Measurements from ENCODE around the gene ATP7A. TPM values are rescaled to one million over a fixed set of nuclear protein-coding genes. Genes with fewer than 3 reads are reported as not detected.

The ATP7A gene
- total and polyA plus RNA-seq, 2 experiments from 2014 or later, result 3.7 to 13.0 TPM

DNA sequence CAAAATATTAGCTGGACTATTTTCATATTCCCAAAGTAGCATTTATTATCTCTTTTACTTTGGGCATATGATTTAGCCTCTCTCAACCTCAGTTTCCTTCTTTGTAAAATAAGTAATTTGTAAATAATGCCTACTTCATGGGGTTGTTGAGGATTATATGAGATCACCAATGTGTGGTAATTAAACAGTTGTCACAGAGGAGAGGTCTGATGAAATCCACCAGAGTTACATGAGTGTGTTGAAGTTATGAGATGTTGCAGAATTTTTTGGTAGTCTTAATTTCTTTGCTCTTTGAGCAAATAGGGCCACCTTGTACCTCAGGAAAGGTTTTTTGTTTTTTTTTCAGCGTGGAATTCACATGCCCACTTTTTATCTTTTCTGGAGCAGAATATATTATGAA, 9.8 kb upstream of the ATP7A start:
- no peaks in the 10 kb centered on the region for H3K9me2 ChIP-seq (replicated peaks; ENCODE audit: insufficient read depth)
- no peaks in the 10 kb centered on the region for H3K9me3 ChIP-seq (ENCODE audit: low read depth)
- peak overlapping the region; percentile 36 for H3K4me3 ChIP-seq
- H2AFZ ChIP-seq, result no peak overlapping the region
- H4K20me1 ChIP-seq (ENCODE audit: insufficient read depth, poor library complexity, severe bottlenecking), result no peaks in the 10 kb centered on the region
- TF ChIP-seq EZH2phosphoT487 (IDR thresholded peaks at IDR 0.05; ENCODE audit: low read depth, severe bottlenecking, unreplicated experiment) (no peak), EZH2 (IDR thresholded peaks at IDR 0.05; ENCODE audit: borderline replicate concordance) (no peak)
- TF ChIP-seq, protein P1, sequence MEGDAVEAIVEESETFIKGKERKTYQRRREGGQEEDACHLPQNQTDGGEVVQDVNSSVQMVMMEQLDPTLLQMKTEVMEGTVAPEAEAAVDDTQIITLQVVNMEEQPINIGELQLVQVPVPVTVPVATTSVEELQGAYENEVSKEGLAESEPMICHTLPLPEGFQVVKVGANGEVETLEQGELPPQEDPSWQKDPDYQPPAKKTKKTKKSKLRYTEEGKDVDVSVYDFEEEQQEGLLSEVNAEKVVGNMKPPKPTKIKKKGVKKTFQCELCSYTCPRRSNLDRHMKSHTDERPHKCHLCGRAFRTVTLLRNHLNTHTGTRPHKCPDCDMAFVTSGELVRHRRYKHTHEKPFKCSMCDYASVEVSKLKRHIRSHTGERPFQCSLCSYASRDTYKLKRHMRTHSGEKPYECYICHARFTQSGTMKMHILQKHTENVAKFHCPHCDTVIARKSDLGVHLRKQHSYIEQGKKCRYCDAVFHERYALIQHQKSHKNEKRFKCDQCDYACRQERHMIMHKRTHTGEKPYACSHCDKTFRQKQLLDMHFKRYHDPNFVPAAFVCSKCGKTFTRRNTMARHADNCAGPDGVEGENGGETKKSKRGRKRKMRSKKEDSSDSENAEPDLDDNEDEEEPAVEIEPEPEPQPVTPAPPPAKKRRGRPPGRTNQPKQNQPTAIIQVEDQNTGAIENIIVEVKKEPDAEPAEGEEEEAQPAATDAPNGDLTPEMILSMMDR (IDR thresholded peaks at IDR 0.05; ENCODE audit: poor library complexity), result no peak
- H3K27me3 ChIP-seq, result no peaks in the 10 kb centered on the region
- peak overlapping the region; percentile 86 for H3K27ac ChIP-seq
- 68% methylated on average over 1 of the region's 1 CpG for WGBS (ENCODE audit: low lambda C conversion rate, missing lambda C conversion rate)
- DNase-seq (ENCODE audit: low spot score), result no peak
- H3K79me2 ChIP-seq, result peaks cover 34% of the 10 kb centered on the region
- no peaks in the 10 kb centered on the region for H3K4me1 ChIP-seq (ENCODE audit: insufficient read depth)
- peak overlapping the region; percentile 78 for H3K4me2 ChIP-seq
- no peaks in the 10 kb centered on the region for H3K36me3 ChIP-seq (replicated peaks; ENCODE audit: insufficient read depth, low read depth)

DNA sequence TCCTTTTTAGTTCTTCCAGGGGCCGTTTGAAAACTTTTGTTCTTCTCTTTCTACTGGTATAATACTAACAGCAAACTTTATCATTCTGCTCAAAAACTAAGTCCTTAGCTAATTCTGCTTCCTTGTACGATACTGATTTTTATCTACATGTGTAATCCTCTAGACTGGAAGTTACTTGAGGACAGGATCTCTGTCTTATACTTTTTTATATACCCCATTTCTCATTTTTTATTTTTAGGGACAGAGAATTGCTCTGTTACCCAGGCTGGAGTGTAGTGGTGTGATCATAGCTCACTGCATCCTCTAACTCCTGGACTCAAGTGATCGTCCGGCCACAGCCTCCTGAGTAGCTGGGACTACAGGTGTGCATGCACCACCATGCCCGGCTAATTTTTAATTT, 9.0 kb upstream of the ATP7A start:
- no peak overlapping the region for H3K27ac ChIP-seq
- WGBS (ENCODE audit: low lambda C conversion rate, missing lambda C conversion rate), result 86% methylated on average over 5 of the region's 5 CpGs
- H4K20me1 ChIP-seq (ENCODE audit: insufficient read depth, poor library complexity, severe bottlenecking), result no peaks in the 10 kb centered on the region
- no peak overlapping the region for H3K4me3 ChIP-seq
- peak overlapping the region; percentile 78 for H3K4me2 ChIP-seq
- H2AFZ ChIP-seq, result no peak overlapping the region
- no peaks in the 10 kb centered on the region for H3K27me3 ChIP-seq
- H3K79me2 ChIP-seq, result peaks cover 34% of the 10 kb centered on the region
- H3K9me3 ChIP-seq (ENCODE audit: low read depth), result no peaks in the 10 kb centered on the region
- H3K9me2 ChIP-seq (replicated peaks; ENCODE audit: insufficient read depth), result no peaks in the 10 kb centered on the region
- no peaks in the 10 kb centered on the region for H3K36me3 ChIP-seq (replicated peaks; ENCODE audit: insufficient read depth, low read depth)
- TF ChIP-seq, protein P1 (IDR thresholded peaks at IDR 0.05; ENCODE audit: poor library complexity), result no peak
- no peak for TF ChIP-seq EZH2 (IDR thresholded peaks at IDR 0.05; ENCODE audit: borderline replicate concordance)
- TF ChIP-seq EZH2phosphoT487 (IDR thresholded peaks at IDR 0.05; ENCODE audit: low read depth, severe bottlenecking, unreplicated experiment), result no peak
- H3K4me1 ChIP-seq (ENCODE audit: insufficient read depth), result no peaks in the 10 kb centered on the region
- DNase-seq (ENCODE audit: low spot score), result no peak

DNA sequence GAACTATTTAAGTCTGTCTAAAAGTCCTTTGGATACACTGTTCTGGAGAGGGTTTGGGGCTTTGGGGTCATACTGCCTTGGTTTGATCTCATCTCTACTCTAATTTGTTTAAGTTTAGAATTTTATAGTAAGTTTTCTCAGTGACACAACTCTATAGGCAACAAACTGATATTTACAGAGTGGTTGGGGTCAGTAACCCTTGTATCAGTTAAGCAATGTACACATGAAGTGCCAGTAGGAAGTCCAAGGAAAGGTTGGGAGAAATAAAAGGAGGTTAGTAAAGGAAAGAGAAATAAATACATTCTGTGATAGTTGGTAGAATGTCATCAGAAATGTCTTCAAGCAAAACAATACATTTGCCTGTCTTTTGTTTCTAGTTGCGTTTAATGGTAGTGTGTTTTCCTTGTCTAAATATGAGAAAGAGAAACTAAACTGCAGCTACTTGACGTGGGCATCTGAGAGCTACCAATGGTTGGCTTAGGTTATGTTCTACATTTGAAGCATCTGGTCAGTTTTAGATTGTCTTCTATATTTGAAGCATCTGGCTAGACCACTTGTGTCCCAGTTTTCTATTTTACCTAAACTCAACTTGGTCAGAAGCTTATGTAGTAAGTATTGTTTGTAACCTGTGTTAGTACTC, 6.9 kb downstream of the ATP7A start:
- 72% methylated on average over 2 of the region's 2 CpGs for WGBS (ENCODE audit: low lambda C conversion rate, missing lambda C conversion rate)
- H3K9me3 ChIP-seq (ENCODE audit: low read depth), result peaks cover 6% of the 10 kb centered on the region
- no peak overlapping the region for H3K27ac ChIP-seq
- no peaks in the 10 kb centered on the region for H4K20me1 ChIP-seq (ENCODE audit: insufficient read depth, poor library complexity, severe bottlenecking)
- TF ChIP-seq EZH2 (IDR thresholded peaks at IDR 0.05; ENCODE audit: borderline replicate concordance) (no peak), EZH2phosphoT487 (IDR thresholded peaks at IDR 0.05; ENCODE audit: low read depth, severe bottlenecking, unreplicated experiment) (no peak)
- TF ChIP-seq, protein P1 (IDR thresholded peaks at IDR 0.05; ENCODE audit: poor library complexity), result no peak
- no peak for DNase-seq (ENCODE audit: low spot score)
- H3K9me2 ChIP-seq (replicated peaks; ENCODE audit: insufficient read depth), result no peaks in the 10 kb centered on the region
- no peaks in the 10 kb centered on the region for H3K36me3 ChIP-seq (replicated peaks; ENCODE audit: insufficient read depth, low read depth)
- peak overlapping the region; percentile 27 for H3K4me2 ChIP-seq
- peaks cover 49% of the 10 kb centered on the region for H3K79me2 ChIP-seq
- no peak overlapping the region for H2AFZ ChIP-seq
- H3K4me3 ChIP-seq, result no peak overlapping the region
- no peaks in the 10 kb centered on the region for H3K4me1 ChIP-seq (ENCODE audit: insufficient read depth)
- no peaks in the 10 kb centered on the region for H3K27me3 ChIP-seq

All from hepatocyte (in vitro differentiated cells).